MM.1S (cell line): ENCODE measurements around the gene CALR3.

ENCODE experiments used
- DNase-seq: peaks from one replicate; pipeline ENCODE4 v3.0.0-alpha.2; 2015
- H2AFZ ChIP-seq: fragments of 300-600 bp; sonication (generic); 2 replicates; pipeline ENCODE4 v1.6.0; 2016; ENCODE audit warnings: antibody characterized with exemption, low read length
- H3F3A ChIP-seq: fragments of 300-600 bp; sonication (generic); 2 replicates; pipeline ENCODE4 v1.6.1; 2016; ENCODE audit warnings: mild to moderate bottlenecking, antibody characterized with exemption, low read length, moderate library complexity, mixed read lengths; ENCODE audit not compliant: insufficient read depth
- H3K27ac ChIP-seq: fragments of 300-600 bp; sonication (generic); 2 replicates; pipeline ENCODE4 v1.5.1; 2016; ENCODE audit warnings: mild to moderate bottlenecking, low read length
- H3K27me3 ChIP-seq: fragments of 300-600 bp; sonication (generic); replicated peaks from 2 replicates; pipeline ENCODE4 v1.6.0; 2016; ENCODE audit warnings: low read length; ENCODE audit not compliant: insufficient read depth
- H3K36me3 ChIP-seq: fragments of 300-600 bp; sonication (generic); replicated peaks from 2 replicates; pipeline ENCODE4 v1.6.1; 2016; ENCODE audit warnings: mild to moderate bottlenecking, low read length, mixed read lengths; ENCODE audit not compliant: insufficient read depth
- H3K4me1 ChIP-seq: fragments of 300-600 bp; sonication (generic); 2 replicates; pipeline ENCODE4 v1.6.1; 2016; ENCODE audit warnings: low read length, mixed read lengths
- H3K4me2 ChIP-seq: fragments of 300-600 bp; sonication (generic); 2 replicates; pipeline ENCODE4 v1.6.0; 2016; ENCODE audit warnings: low read depth, low read length
- H3K4me3 ChIP-seq: fragments of 300-600 bp; sonication (generic); 2 replicates; pipeline ENCODE4 v1.5.1; 2016; ENCODE audit warnings: low read length, mixed read lengths
- H3K79me2 ChIP-seq: fragments of 300-600 bp; sonication (generic); 2 replicates; pipeline ENCODE4 v1.6.1; 2016; ENCODE audit warnings: mixed run types, low read length, mixed read lengths
- H3K9ac ChIP-seq: fragments of 300-600 bp; sonication (generic); 2 replicates; pipeline ENCODE4 v1.6.1; 2016; ENCODE audit warnings: low read length, mixed read lengths
- H3K9me2 ChIP-seq: fragments of 300-600 bp; sonication (generic); replicated peaks from 2 replicates; pipeline ENCODE4 v1.6.1; 2016; ENCODE audit warnings: mild to moderate bottlenecking, low read length, mixed read lengths; ENCODE audit not compliant: insufficient read depth
- H3K9me3 ChIP-seq: fragments of 300-600 bp; sonication (generic); replicated peaks from 2 replicates; pipeline ENCODE4 v1.6.1; 2016; ENCODE audit warnings: mild to moderate bottlenecking, low read length, mixed read lengths; ENCODE audit not compliant: insufficient read depth
- H4K20me1 ChIP-seq: fragments of 300-600 bp; sonication (generic); 2 replicates; pipeline ENCODE4 v1.6.1; 2016; ENCODE audit warnings: mild to moderate bottlenecking, low read length, moderate library complexity, mixed read lengths; ENCODE audit not compliant: insufficient read depth
- CTCF ChIP-seq: fragments of 300-600 bp; sonication (generic); IDR thresholded peaks from 2 replicates; pipeline ENCODE4 v1.5.1; 2016; ENCODE audit warnings: antibody characterized with exemption, low read length, mixed read lengths
- EZH2 ChIP-seq: fragments of 300-600 bp; sonication (generic); optimal IDR thresholded peaks from 2 replicates; pipeline ENCODE3; 2017; ENCODE audit warnings: low read depth, mild to moderate bottlenecking, antibody characterized with exemption, low read length, mixed read lengths
- EZH2phosphoT487 ChIP-seq: fragments of 300-600 bp; sonication (generic); IDR thresholded peaks from 2 replicates; pipeline ENCODE4 v1.6.1; 2018; ENCODE audit warnings: antibody characterized with exemption, low read length

CALR3 gene

GRCh38 chr19:16527334-16527935, 31.5 kb upstream of the CALR3 start:
- Histone ChIP-seq H3K9ac (no peak overlapping the region), H2AFZ (no peak overlapping the region), H3K4me2 (no peak overlapping the region), H3K27me3 (no peaks in the 10 kb centered on the region), H3K4me3 (no peak overlapping the region), H4K20me1 (no peaks in the 10 kb centered on the region), H3K79me2 (peaks cover 41% of the 10 kb centered on the region), H3K36me3 (peaks cover 4% of the 10 kb centered on the region), H3F3A (no peaks in the 10 kb centered on the region), H3K9me2 (no peaks in the 10 kb centered on the region), H3K9me3 (no peaks in the 10 kb centered on the region), H3K4me1 (no peaks in the 10 kb centered on the region), H3K27ac (no peak overlapping the region)
- DNase-seq = no peak
- TF ChIP-seq EZH2 = no peak
- TF ChIP-seq CTCF = no peak
- no peak for TF ChIP-seq EZH2phosphoT487

- Histone ChIP-seq H3K27ac (no peak overlapping the region), H3K27me3 (no peaks in the 10 kb centered on the region), H3K4me1 (no peaks in the 10 kb centered on the region), H3K4me3 (no peak overlapping the region), H2AFZ (no peak overlapping the region), H3K9me2 (no peaks in the 10 kb centered on the region), H3K9ac (no peak overlapping the region), H3K9me3 (no peaks in the 10 kb centered on the region), H3K4me2 (no peak overlapping the region), H3F3A (no peaks in the 10 kb centered on the region), H4K20me1 (no peaks in the 10 kb centered on the region), H3K79me2 (peaks cover 31% of the 10 kb centered on the region), H3K36me3 (peaks cover 5% of the 10 kb centered on the region)
- DNase-seq = no peak
- TF ChIP-seq EZH2 (no peak), CTCF (no peak), EZH2phosphoT487 (no peak)
These were observed 29.9 kb upstream of the CALR3 start for GRCh38 chr19:16525751-16526481.

GRCh38 chr19:16524991-16525734, 29.2 kb upstream of the CALR3 start:
- H4K20me1 ChIP-seq = no peaks in the 10 kb centered on the region
- no peaks in the 10 kb centered on the region for H3K27me3 ChIP-seq

More at GRCh38 chr19:16524991-16525734, 29.2 kb upstream of the CALR3 start:
- Histone ChIP-seq H3K36me3 (peaks cover 12% of the 10 kb centered on the region), H2AFZ (no peak overlapping the region), H3K4me3 (no peak overlapping the region), H3F3A (no peaks in the 10 kb centered on the region), H3K4me2 (no peak overlapping the region), H3K27ac (no peak overlapping the region), H3K79me2 (peaks cover 24% of the 10 kb centered on the region), H3K9me2 (no peaks in the 10 kb centered on the region), H3K9me3 (no peaks in the 10 kb centered on the region), H3K9ac (no peak overlapping the region), H3K4me1 (no peaks in the 10 kb centered on the region)
- TF ChIP-seq CTCF = no peak
- TF ChIP-seq EZH2 = no peak
- no peak for TF ChIP-seq EZH2phosphoT487
- no peak for DNase-seq
